Left ventricle myocardium inferior (tissue), 1 donor: ENCODE data around the gene RERE. TPM values are rescaled to one million over a fixed set of nuclear protein-coding genes. Genes with fewer than 3 reads are reported as not detected.
A peak's percentile ranks its signal among the peaks of the same experiment; 100 is the strongest.
"Not testable (repeated sequence)": the region's sequence is repeated elsewhere in the genome, so short reads cannot be mapped to it uniquely, and the experiment has no call there.

Experiments used
- DNase-seq: peaks from one replicate; pipeline ENCODE4 v3.0.0-alpha.2; 2020
- H3K27ac ChIP-seq: fragments of 200-600 bp; replicated peaks from 2 replicates; pipeline ENCODE4 v1.8.0; 2021
- H3K27me3 ChIP-seq: fragments of 200-600 bp; 2 replicates; pipeline ENCODE4 v1.8.0; 2021; ENCODE audit warnings: low read depth
- H3K36me3 ChIP-seq: fragments of 200-600 bp; 2 replicates; pipeline ENCODE4 v1.8.0; 2021
- H3K4me1 ChIP-seq: fragments of 200-600 bp; 2 replicates; pipeline ENCODE4 v1.8.0; 2021
- H3K4me3 ChIP-seq: fragments of 200-600 bp; 2 replicates; pipeline ENCODE4 v1.8.0; 2021; ENCODE audit warnings: mild to moderate bottlenecking, moderate library complexity
- H3K9me3 ChIP-seq: fragments of 200-600 bp; replicated peaks from 2 replicates; pipeline ENCODE4 v1.8.0; 2021
- CTCF ChIP-seq: fragments of 200-600 bp; IDR thresholded peaks from 2 replicates; pipeline ENCODE4 v1.8.0; 2021; ENCODE audit warnings: antibody characterized with exemption, mild to moderate bottlenecking, borderline replicate concordance
- intact Hi-C: fragments of 100-400 bp; cut with micrococcal nuclease; formaldehyde crosslinking; loops from one replicate; pipeline ENCODE4 v1.11.0; 2022
- total RNA-seq: library from RNA; stranded (reverse); fragmentation: NEBNext Ultra II Directional; extraction: Animal tissue kit (Norgen Biotek cat#: 25700); gene quantifications from one replicate; pipeline ENCODE4 v1.2.1, GENCODE V29; 2021
- donor health status: DM: no; HTN: yes; CAD: no; lungs with severe emphysema.

Gene RERE
- total RNA-seq, 1 donor from 2014 or later = 141 TPM

GRCh38 chr1:8456991-8457390 is 360.4 kb downstream of the RERE start:
- Histone ChIP-seq H3K27ac (no peak overlapping the region), H3K4me3 (no peak overlapping the region), H3K36me3 (no peaks in the 10 kb centered on the region), H3K4me1 (peaks cover 69% of the 10 kb centered on the region), H3K27me3 (no peaks in the 10 kb centered on the region), H3K9me3 (no peaks in the 10 kb centered on the region)
- intact Hi-C loops = no loop called here
- TF ChIP-seq CTCF = no peak
- DNase-seq = no peak

GRCh38 chr1:8456308-8456912 is 361.0 kb downstream of the RERE start:
- no peak for TF ChIP-seq CTCF
- H3K27me3 ChIP-seq = no peaks in the 10 kb centered on the region
- no peak overlapping the region for H3K4me3 ChIP-seq
- H3K9me3 ChIP-seq = no peaks in the 10 kb centered on the region
- H3K4me1 ChIP-seq = peaks cover 67% of the 10 kb centered on the region
- peak overlapping the region; percentile 60 for H3K27ac ChIP-seq
- intact Hi-C loops = no loop called here
- H3K36me3 ChIP-seq = no peaks in the 10 kb centered on the region
- no peak for DNase-seq

- no peak overlapping the region for H3K4me3 ChIP-seq
- H3K36me3 ChIP-seq = no peaks in the 10 kb centered on the region
- peaks cover 67% of the 10 kb centered on the region for H3K4me1 ChIP-seq
- no peaks in the 10 kb centered on the region for H3K27me3 ChIP-seq
- H3K9me3 ChIP-seq = no peaks in the 10 kb centered on the region
- no peak for DNase-seq
- no peak for TF ChIP-seq CTCF
- intact Hi-C loops = no loop called here
- peak overlapping the region; percentile 60 for H3K27ac ChIP-seq
Measured at GRCh38 chr1:8455700-8456307, 361.6 kb downstream of the RERE start.

- H3K27me3 ChIP-seq = no peaks in the 10 kb centered on the region
- H3K4me1 ChIP-seq = peaks cover 50% of the 10 kb centered on the region
- H3K36me3 ChIP-seq = peaks cover 8% of the 10 kb centered on the region
- intact Hi-C loops = no loop called here
- H3K4me3 ChIP-seq = no peak overlapping the region
- TF ChIP-seq CTCF = no peak
- no peak for DNase-seq
- no peaks in the 10 kb centered on the region for H3K9me3 ChIP-seq
- H3K27ac ChIP-seq = peak overlapping the region; percentile 73
Measured at GRCh38 chr1:8450312-8450711, 367.1 kb downstream of the RERE start.

GRCh38 chr1:8448911-8449661 is 368.4 kb downstream of the RERE start:
- intact Hi-C loops = no loop called here
- H3K4me3 ChIP-seq = peak overlapping the region; percentile 38
- DNase-seq = no peak

GRCh38 chr1:8448505-8448904 is 368.9 kb downstream of the RERE start:
- peaks cover 45% of the 10 kb centered on the region for H3K4me1 ChIP-seq
- H3K9me3 ChIP-seq, H3K36me3 ChIP-seq, DNase-seq, H3K27me3 ChIP-seq, intact Hi-C loops: not testable (repeated sequence)
- peak overlapping the region; percentile 73 for H3K27ac ChIP-seq
- peak overlapping the region; percentile 38 for H3K4me3 ChIP-seq

More at GRCh38 chr1:8448911-8449661, 368.4 kb downstream of the RERE start:
- Histone ChIP-seq H3K27ac (peak overlapping the region; percentile 73), H3K9me3 (no peaks in the 10 kb centered on the region), H3K36me3 (peaks cover 8% of the 10 kb centered on the region), H3K27me3 (no peaks in the 10 kb centered on the region), H3K4me1 (peaks cover 45% of the 10 kb centered on the region)
- no peak for TF ChIP-seq CTCF
